ENCODE measurements around the gene MYL2.

MYL2 gene

GRCh38 chr12:110896559-110896958, 23.8 kb downstream of the MYL2 start:
- DNase-seq (ENCODE audit: low spot score), result no peak

GRCh38 chr12:110893956-110894355, 26.4 kb downstream of the MYL2 start:
- DNase-seq (ENCODE audit: low spot score), result no peak

DNA sequence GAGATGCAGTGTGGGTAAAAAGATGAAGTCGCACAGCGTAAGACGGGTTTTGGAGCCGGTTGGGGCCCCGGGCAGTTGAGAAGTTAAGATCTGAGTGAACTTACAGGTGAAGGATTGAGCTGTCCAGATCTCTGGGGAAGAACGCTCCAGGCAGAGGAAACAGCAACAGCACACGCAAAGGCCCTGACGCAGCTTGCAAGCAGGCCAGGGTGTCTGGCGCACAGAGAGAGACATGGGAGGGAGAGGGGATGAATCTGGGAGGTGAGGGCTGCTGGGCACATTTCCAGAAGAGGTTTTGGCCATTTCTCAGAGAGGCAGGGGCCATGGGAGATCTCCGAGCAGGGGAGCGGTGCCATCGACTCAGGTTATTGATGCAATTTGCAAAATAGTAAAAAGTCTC, 31.0 kb downstream of the MYL2 start:
- no peak for DNase-seq (ENCODE audit: low spot score)

DNA sequence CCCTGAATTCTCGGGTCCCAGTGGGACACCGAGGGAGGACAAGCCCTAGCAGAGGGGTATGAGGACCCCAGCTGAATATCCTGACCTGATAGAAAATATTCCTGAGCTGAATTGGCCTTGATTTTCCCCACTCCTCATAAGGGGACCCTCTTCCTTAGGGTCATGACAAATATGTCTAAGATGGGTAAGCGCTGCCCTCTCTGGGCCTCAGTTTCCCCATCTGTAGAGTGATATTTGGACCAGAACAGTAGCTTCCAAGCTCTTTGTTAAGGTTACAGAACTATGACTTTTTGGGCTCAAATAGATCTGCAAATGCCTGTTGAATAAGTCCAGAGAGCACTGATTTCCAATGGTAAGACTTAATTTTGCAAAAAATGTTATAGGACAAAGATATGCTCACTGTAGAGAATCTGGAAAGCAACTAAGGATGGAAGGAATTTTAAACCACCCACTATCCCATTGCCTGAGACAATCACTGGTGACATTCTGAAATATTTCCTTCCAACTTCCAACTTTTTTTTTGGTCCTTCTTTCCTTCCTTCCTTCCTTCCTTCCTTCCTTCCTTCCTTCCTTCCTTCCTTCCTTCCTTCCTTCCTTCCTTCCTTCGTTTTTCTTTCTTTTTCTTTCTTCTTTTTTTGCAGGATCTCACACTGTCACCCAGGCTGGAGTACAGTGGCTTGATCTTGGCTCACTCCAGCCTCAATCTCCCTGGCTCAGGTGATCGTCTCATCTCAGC, 32.0 kb downstream of the MYL2 start:
- DNase-seq (ENCODE audit: low spot score), result no peak

DNA sequence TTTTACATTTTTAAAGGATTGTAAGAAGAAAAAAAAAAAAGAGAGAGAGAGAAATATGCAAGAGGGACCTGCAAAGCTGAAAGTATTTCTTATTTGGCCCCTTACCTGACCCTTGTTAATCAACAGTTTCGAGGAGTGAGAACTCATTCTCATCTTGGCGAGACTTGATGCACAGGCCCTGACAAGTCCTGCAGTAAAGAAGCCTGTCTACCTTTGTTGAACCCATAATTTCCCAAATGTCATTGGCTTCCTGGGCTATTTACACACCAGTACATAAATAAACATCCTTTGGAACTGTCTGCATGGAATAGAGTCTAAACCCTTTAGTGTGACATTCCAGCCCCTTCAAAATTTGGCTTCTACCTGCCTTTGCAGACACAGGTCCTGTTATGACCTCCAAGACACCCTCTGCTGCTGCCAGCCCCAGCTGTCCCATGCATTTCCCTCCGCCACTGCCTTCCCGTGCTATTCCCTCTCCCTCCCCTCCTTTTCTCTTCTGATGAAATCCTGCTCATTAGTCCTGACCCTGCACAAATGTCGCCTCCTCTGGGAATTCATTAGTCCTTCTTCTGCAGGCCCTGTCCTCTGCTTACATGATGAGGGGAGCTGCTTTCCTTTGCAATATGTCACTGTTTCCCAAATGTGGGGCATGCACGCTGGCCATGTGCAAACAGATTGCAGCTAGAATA, 35.1 kb downstream of the MYL2 start:
- DNase-seq (ENCODE audit: low spot score), result no peak

- DNase-seq (ENCODE audit: low spot score), result no peak
These were observed 37.1 kb downstream of the MYL2 start for GRCh38 chr12:110883251-110883650.

GRCh38 chr12:110880651-110881050, 39.7 kb downstream of the MYL2 start:
- DNase-seq (ENCODE audit: low spot score), result no peak

GRCh38 chr12:110874781-110875180, 45.6 kb downstream of the MYL2 start:
- DNase-seq (ENCODE audit: low spot score), result no peak

GRCh38 chr12:110874351-110874750, 46.0 kb downstream of the MYL2 start:
- DNase-seq (ENCODE audit: low spot score), result no peak

- no peak for DNase-seq (ENCODE audit: low spot score)
These were observed 48.3 kb downstream of the MYL2 start for GRCh38 chr12:110872100-110872499.

DNA sequence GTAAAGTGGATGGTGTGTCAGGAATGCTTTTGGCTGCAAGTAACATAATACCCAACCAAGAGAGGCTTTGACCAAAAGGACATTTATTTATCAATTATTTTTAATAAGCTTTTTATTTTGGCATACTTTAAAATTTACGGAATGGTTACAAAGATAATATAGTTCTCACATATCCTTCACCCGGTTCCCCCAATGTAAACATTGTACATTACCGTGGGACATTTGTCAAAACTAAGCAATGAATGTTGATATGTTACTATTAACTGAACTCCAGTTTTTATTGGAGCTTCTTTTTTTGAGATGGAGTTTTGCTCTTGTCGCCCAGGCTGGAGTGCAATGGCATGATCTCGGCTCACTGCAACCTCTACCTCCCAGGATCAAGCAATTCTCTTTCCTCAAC, 50.6 kb downstream of the MYL2 start:
- no peak for DNase-seq (ENCODE audit: low spot score)

GRCh38 chr12:110869026-110869425, 51.4 kb downstream of the MYL2 start:
- no peak for DNase-seq (ENCODE audit: low spot score)

- no peak for DNase-seq (ENCODE audit: low spot score)
These were observed 54.9 kb downstream of the MYL2 start for GRCh38 chr12:110865521-110865920.

DNA sequence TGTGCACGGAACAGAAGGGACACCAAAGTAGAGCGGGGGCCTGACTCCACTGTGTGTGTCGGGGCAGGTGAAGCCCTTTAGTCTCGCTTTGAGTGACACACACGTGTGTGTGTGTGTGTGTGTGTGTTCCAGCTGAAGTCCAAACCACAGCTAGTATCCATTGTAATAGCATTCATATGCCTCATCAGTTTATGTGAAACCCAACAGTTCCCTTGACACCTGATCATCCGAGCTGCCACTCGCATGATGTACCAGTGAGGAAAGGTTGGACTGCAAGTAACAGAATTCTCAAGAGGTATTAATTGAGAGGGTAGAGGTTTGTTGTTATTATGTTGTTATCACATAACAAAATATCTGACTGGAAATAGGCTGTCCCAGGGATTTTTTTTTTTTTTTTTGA, 57.2 kb downstream of the MYL2 start:
- no peak for DNase-seq (ENCODE audit: low spot score)

- no peak for DNase-seq (ENCODE audit: low spot score)
These were observed 58.0 kb downstream of the MYL2 start for GRCh38 chr12:110862329-110862728.

GRCh38 chr12:110861729-110862128, 58.6 kb downstream of the MYL2 start:
- no peak for DNase-seq (ENCODE audit: low spot score)
